Right cardiac atrium (tissue), 5 donors: ENCODE results near the gene CDK19. TPM values are rescaled to one million over a fixed set of nuclear protein-coding genes. Genes with fewer than 3 reads are reported as not detected.
"Not testable (repeated sequence)": the region's sequence is repeated elsewhere in the genome, so short reads cannot be mapped to it uniquely, and the experiment has no call there.

Experiments
- ATAC-seq, 2 donors: fragments of 200-7000 bp; cut with Tn5 transposase; one replicate each; pipeline versions ENCODE4 v1.8.0 to v1.9.1; 2020; ENCODE audit warnings: moderate library complexity in 2 of 2, mild to moderate bottlenecking in 1 of 2
- DNase-seq, 3 donors: peaks; one replicate each; pipeline ENCODE4 v3.0.0-alpha.2; 2020
- H3K27ac ChIP-seq: one replicate; pipeline ENCODE4 v1.5.1; 2013; ENCODE audit warnings: mild to moderate bottlenecking, low read length, control low read depth, moderate library complexity
- H3K27me3 ChIP-seq: one replicate; pipeline ENCODE4 v1.6.1; 2013; ENCODE audit not compliant: control insufficient read depth, insufficient read depth
- H3K4me1 ChIP-seq: one replicate; pipeline ENCODE4 v1.6.1; 2013; ENCODE audit warnings: low read length; ENCODE audit not compliant: control insufficient read depth, insufficient read depth
- H3K4me3 ChIP-seq: one replicate; pipeline ENCODE4 v1.5.1; 2013; ENCODE audit warnings: low read length, control low read depth
- H3K9me3 ChIP-seq: one replicate; pipeline ENCODE4 v1.6.1; 2013; ENCODE audit warnings: low read length; ENCODE audit not compliant: control insufficient read depth
- WGBS: extraction: QIAGEN DNeasy Blood & Tissue Kit; methylation state at CpG from one replicate; pipeline ENCODE4 v1.1.7; 2013; 5-methylcytosine and 5-hydroxymethylcytosine counted together
- intact Hi-C, 4 donors: fragments of 100-400 bp; cut with DNase I; formaldehyde crosslinking; loops; one replicate each; pipeline versions ENCODE4 v1.11.0 to v1.14.0; 2022 to 2023
- polyA plus RNA-seq: library from polyadenylated mRNA; stranded (reverse); fragments of 200-250 nt; gene quantifications from one replicate; pipeline ENCODE4 v1.2.3, GENCODE V29; 2013
- total RNA-seq, 4 donors: library from RNA; stranded (reverse); fragmentation: NEBNext Ultra II Directional; extraction: Animal tissue kit (Norgen Biotek cat#: 25700); gene quantifications; one replicate each; pipeline ENCODE4 v1.2.1, GENCODE V29; 2021
- donor health status: healthy with polysubstance abuse.
- donor health status: DM: no; HTN: yes; CAD: no.
- donor health status: DM: no; HTN: no; CAD: no.
- donor health status: DM: no; HTN: yes; CAD: no; lungs with severe emphysema.
- donor health status: DM: yes; HTN: yes; CAD: no.

The CDK19 gene
- total and polyA plus RNA-seq, 5 donors, result 4.8 to 10.8 (median 9.8) TPM

DNA sequence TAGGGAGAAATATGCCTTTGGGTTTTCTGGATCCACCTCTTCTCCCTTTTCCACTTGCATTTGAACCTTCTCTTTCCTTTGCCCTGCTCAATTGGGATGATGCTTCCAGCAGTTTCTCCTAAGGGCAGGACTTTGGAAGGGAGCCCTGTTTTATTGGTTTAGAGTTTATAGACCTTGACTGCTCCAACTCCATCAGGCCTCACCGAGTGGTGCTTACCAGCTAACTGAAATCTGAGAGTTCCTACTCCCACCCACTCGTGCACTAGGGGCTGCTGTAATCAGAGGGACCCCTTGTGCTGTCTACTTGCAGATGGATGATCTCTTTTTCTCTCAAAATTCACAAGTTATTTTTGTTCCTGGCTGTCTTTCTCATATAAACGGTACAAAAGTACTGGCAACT is 217.5 kb downstream of the CDK19 start:
- peaks cover 1% of the 10 kb centered on the region for H3K4me1 ChIP-seq
- H3K27ac ChIP-seq, result no peak overlapping the region
- no peak overlapping the region for H3K4me3 ChIP-seq
- no peaks in the 10 kb centered on the region for H3K27me3 ChIP-seq
- ATAC-seq (no peak), DNase-seq (no peak)
- 53% methylated on average over 3 of the region's 3 CpGs for WGBS
- intact Hi-C loops, result no loop called here
- no peaks in the 10 kb centered on the region for H3K9me3 ChIP-seq

GRCh38 chr6:110596354-110596753 is 218.9 kb downstream of the CDK19 start:
- DNase-seq (no peak), ATAC-seq (no peak)
- H3K4me3 ChIP-seq, result no peak overlapping the region
- peaks cover 1% of the 10 kb centered on the region for H3K4me1 ChIP-seq
- 75% methylated on average over 3 of the region's 3 CpGs for WGBS
- intact Hi-C loops, result no loop called here
- H3K9me3 ChIP-seq, result no peaks in the 10 kb centered on the region
- H3K27me3 ChIP-seq, result no peaks in the 10 kb centered on the region
- no peak overlapping the region for H3K27ac ChIP-seq

GRCh38 chr6:110595112-110595511 is 220.2 kb downstream of the CDK19 start:
- ATAC-seq, result no peak
- no peak for DNase-seq
- Histone ChIP-seq H3K9me3 (no peaks in the 10 kb centered on the region), H3K27me3 (no peaks in the 10 kb centered on the region), H3K4me1 (peaks cover 1% of the 10 kb centered on the region), H3K4me3 (no peak overlapping the region), H3K27ac (no peak overlapping the region)
- WGBS, result 85% methylated on average over 2 of the region's 2 CpGs
- intact Hi-C loops, result no loop called here

DNA sequence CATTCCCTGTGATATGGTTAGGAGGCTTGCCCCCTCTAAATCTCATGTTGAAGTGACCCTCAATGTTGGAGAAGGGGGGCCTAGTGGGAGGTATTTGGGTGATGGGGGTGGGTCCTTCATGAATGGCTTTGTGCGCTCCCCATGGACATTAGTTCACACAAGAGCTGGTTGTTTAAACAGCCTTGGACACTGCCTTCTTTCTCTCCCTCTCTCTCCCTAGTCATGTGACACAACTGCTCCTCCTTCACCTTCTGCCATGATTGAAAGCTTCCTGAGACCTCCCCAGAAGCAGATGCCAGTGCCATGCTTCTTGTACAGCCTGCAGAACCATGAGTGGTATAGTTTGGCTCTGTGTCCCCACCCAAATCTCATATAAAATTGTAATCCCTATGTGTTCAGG is 221.6 kb downstream of the CDK19 start:
- H3K9me3 ChIP-seq, result no peaks in the 10 kb centered on the region
- H3K4me1 ChIP-seq, result peaks cover 1% of the 10 kb centered on the region
- no peaks in the 10 kb centered on the region for H3K27me3 ChIP-seq
- no peak overlapping the region for H3K27ac ChIP-seq
- ATAC-seq (no peak), DNase-seq (no peak)
- intact Hi-C loops, result no loop called here
- WGBS, result 96% methylated on average over 1 of the region's 1 CpG
- no peak overlapping the region for H3K4me3 ChIP-seq

DNA sequence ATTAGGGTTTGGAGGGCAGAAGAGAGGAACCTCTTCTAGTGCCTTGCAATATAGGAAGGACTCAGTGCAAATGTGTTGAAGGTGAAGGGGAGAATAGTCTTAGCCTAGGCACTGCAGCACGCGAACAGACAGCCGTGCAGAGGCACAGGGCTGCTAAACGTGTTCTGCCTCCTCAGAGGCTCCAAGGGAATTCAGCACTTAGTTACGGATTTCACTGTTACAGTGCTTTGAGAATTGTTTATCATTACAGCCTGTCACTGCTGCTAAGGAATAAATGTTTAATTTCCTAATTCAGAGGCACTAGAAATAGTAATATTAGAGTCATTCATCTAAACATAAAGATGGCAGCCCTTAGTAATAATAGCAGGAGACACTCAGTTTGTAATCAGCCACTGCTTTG is 222.5 kb downstream of the CDK19 start:
- WGBS, result 65% methylated on average over 5 of the region's 5 CpGs
- no peak for ATAC-seq
- Histone ChIP-seq H3K4me3 (no peak overlapping the region), H3K4me1 (peaks cover 1% of the 10 kb centered on the region), H3K27ac (no peak overlapping the region), H3K27me3 (no peaks in the 10 kb centered on the region), H3K9me3 (no peaks in the 10 kb centered on the region)
- no peak for DNase-seq
- intact Hi-C loops, result no loop called here

DNA sequence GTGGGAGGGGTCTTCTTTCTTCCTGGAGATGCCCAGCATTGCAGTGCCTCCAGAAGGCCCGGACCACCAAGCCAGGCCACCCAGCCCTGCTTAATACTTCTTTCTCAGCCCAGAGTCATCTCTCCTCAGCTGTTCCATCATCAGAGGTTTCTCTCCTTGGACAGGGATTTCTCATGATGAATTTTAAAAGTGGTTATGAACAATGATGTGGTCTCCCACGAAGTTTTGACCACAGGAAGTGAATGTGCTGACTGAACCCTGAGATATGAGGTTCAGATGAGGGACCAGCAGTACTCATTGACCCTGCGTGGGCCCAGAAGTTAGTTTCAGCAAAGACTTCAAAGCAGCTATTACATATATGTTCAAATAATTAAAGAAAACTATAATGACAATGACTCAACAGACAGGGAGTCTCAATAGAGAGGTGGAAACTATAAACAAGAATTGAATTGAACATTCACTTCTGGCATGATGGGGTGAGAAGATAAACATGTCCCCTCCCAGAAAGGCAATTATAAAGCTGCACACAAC is 224.4 kb downstream of the CDK19 start:
- ATAC-seq (no peak), DNase-seq (no peak)
- Histone ChIP-seq H3K4me3 (no peak overlapping the region), H3K9me3 (no peaks in the 10 kb centered on the region), H3K27me3 (no peaks in the 10 kb centered on the region), H3K27ac (no peak overlapping the region), H3K4me1 (peaks cover under 1% of the 10 kb centered on the region)
- intact Hi-C loops, result no loop called here
- 78% methylated on average over 3 of the region's 3 CpGs for WGBS

DNA sequence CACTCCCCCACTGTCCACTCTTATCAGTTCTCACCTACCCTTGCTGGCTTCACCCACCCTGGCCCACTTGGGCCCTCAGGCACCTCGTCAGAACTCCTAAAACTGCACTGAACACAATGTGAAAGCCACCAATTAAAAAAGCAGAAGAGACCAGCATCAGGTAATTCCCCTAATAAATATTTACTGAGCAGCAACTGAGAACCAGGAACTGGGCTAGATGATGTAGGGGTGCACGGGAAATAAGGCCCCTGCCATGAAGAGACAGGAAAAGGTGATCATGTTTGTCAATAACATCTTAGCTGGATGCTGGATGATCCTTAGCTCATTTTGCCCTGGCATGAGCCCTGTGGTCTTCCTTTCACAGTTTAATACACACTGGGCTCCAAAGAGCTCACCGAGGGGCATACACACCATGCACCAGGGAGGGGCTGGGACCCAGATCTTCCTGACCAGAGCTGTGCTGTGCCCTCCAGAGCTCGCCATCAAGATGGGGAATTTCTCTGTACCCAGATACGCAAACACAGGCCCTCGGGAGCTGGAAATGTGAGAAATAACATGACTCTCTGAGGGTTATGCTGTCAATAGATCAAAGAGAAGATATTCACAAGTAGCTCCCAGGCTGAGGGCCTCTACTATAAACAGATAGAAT is 225.3 kb downstream of the CDK19 start:
- 81% methylated on average over 6 of the region's 6 CpGs for WGBS
- Histone ChIP-seq H3K4me3 (no peak overlapping the region), H3K9me3 (no peaks in the 10 kb centered on the region), H3K27me3 (no peaks in the 10 kb centered on the region), H3K4me1 (no peaks in the 10 kb centered on the region), H3K27ac (no peak overlapping the region)
- intact Hi-C loops, result no loop called here
- DNase-seq, result no peak
- no peak for ATAC-seq

DNA sequence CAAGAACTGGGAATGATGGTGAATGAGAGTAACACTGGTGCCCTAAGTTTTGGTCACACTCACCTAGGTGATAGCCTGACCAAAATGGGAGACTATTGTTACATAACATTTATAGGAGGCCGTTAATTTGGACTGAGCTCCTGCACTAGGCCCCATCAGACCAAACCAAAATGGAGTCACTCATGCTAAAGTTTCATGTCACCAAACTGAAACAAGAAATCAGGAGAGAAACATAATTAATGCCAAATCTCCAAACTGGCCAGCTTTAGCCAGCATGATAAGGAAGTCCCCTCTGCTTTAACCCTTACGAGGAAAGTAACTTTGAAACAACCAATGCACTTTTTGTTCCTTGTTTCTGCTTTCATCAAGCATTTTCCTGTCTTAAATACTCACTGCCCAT is 227.9 kb downstream of the CDK19 start:
- Histone ChIP-seq H3K27ac (no peak overlapping the region), H3K4me1 (no peaks in the 10 kb centered on the region), H3K4me3 (no peak overlapping the region), H3K9me3 (no peaks in the 10 kb centered on the region), H3K27me3 (no peaks in the 10 kb centered on the region)
- 80% methylated on average over 2 of the region's 2 CpGs for WGBS
- intact Hi-C loops, result no loop called here
- no peak for ATAC-seq
- no peak for DNase-seq

DNA sequence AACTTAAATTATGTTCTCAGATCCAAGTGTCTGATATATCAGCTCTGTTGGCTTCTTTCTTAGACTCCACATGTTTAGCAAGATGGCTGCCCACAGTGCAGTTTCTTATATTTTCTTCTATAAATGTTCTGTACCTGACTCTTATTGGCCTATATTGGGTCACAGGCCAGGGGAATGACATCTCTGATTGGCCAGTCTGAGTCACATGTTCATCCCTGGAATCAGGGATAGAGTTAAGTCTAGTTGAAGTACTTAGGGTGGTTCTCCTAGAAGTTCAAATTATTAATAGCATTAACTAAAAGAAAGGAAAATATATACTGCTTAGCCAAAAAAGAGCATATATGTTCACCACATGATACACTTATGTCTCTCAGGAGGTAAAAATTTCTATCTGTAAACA is 233.6 kb downstream of the CDK19 start:
- ATAC-seq (no peak), DNase-seq (no peak)
- intact Hi-C loops, result no loop called here

GRCh38 chr6:110577596-110578167 is 237.6 kb downstream of the CDK19 start:
- H3K9me3 ChIP-seq, DNase-seq, H3K4me3 ChIP-seq, ATAC-seq, H3K27ac ChIP-seq, H3K4me1 ChIP-seq, intact Hi-C loops, H3K27me3 ChIP-seq: not testable (repeated sequence)

More for the DNA sequence above, 233.6 kb downstream of the CDK19 start:
- no peaks in the 10 kb centered on the region for H3K27me3 ChIP-seq
- H3K27ac ChIP-seq, result no peak overlapping the region
- H3K4me1 ChIP-seq, result no peaks in the 10 kb centered on the region
- H3K9me3 ChIP-seq, result no peaks in the 10 kb centered on the region
- no peak overlapping the region for H3K4me3 ChIP-seq

DNA sequence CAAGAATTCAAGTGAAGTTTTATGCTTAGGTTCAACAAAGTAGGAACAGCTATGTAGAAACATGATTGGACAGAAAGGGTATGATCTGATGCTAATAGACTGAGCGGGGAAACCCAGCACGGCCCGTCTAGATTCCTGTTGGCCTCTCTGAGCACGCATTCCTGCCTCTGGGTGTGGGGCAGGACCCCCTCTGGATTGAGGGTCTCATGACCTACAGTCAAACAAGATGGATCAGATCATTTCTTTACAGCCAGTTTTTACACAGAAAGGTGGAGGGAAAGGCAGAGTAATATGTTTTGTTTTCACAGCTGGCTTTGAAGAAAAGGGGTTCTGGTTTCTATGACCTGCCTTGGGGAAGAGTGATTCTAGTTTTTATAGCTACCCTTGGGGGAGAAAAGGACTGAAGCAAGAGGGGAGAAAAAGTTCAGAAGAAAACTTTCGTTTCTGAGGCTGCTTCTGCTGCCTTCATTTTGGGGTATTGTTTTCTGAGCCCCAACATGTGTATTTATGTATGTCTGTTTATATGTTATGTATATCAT is 239.3 kb downstream of the CDK19 start:
- no peak for ATAC-seq
- no peaks in the 10 kb centered on the region for H3K4me1 ChIP-seq
- WGBS, result 68% methylated on average over 5 of the region's 5 CpGs
- no peaks in the 10 kb centered on the region for H3K9me3 ChIP-seq
- H3K27ac ChIP-seq, result no peak overlapping the region
- no peak for DNase-seq
- no peak overlapping the region for H3K4me3 ChIP-seq
- intact Hi-C loops, result no loop called here
- no peaks in the 10 kb centered on the region for H3K27me3 ChIP-seq
